PFSK-1 (cell line): ENCODE data around the gene EXOC1.

Experiments
- POLR2AphosphoS5 ChIP-seq: IDR thresholded peaks from 2 replicates; pipeline ENCODE4 v1.6.1; 2012; ENCODE audit warnings: low read depth, mild to moderate bottlenecking, control low read depth, low read length, moderate library complexity
- TF ChIP-seq, protein P1 (sequence below), 2 experiments: IDR thresholded peaks; 2 replicates each; pipeline versions ENCODE4 v1.6.1 to v1.8.0; 2011 to 2012; ENCODE audit warnings: low read depth in 2 of 2, low read length in 2 of 2, control low read depth in 1 of 2, inconsistent platforms in 1 of 2, mild to moderate bottlenecking in 1 of 2, moderate library complexity in 1 of 2; ENCODE audit not compliant: insufficient read depth in 1 of 2

DNA sequence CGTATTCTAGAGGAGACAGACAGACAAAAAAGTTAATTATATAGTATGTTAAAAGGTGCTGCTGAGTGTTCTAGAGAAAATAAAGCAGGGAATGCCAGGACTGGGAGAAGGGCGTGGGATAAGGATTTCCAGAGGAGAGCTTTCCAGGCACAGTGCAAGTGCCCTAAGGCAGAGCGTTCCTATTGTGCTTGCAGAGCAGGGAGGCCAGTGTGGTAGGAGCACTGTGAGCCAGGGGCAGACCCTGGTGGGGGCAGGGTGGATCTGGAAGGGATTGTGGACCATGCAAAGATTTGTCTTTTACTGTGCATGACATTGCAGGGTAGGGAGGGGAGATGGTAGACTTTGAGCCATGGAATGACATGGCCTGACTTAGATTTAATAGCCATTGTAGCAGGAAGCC lies 25.8 kb downstream of the EXOC1 start:
- no peak for TF ChIP-seq POLR2AphosphoS5
- TF ChIP-seq, protein P1, sequence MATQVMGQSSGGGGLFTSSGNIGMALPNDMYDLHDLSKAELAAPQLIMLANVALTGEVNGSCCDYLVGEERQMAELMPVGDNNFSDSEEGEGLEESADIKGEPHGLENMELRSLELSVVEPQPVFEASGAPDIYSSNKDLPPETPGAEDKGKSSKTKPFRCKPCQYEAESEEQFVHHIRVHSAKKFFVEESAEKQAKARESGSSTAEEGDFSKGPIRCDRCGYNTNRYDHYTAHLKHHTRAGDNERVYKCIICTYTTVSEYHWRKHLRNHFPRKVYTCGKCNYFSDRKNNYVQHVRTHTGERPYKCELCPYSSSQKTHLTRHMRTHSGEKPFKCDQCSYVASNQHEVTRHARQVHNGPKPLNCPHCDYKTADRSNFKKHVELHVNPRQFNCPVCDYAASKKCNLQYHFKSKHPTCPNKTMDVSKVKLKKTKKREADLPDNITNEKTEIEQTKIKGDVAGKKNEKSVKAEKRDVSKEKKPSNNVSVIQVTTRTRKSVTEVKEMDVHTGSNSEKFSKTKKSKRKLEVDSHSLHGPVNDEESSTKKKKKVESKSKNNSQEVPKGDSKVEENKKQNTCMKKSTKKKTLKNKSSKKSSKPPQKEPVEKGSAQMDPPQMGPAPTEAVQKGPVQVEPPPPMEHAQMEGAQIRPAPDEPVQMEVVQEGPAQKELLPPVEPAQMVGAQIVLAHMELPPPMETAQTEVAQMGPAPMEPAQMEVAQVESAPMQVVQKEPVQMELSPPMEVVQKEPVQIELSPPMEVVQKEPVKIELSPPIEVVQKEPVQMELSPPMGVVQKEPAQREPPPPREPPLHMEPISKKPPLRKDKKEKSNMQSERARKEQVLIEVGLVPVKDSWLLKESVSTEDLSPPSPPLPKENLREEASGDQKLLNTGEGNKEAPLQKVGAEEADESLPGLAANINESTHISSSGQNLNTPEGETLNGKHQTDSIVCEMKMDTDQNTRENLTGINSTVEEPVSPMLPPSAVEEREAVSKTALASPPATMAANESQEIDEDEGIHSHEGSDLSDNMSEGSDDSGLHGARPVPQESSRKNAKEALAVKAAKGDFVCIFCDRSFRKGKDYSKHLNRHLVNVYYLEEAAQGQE (IDR thresholded peaks at IDR 0.05; ENCODE audit: insufficient read depth in 1 of 2, low read depth in 2 of 2, low read length in 2 of 2): no peak
